ENCODE measurements around the gene GARRE1. TPM values are rescaled to one million over a fixed set of nuclear protein-coding genes. Genes with fewer than 3 reads are reported as not detected.
"Not testable (repeated sequence)": the region's sequence is repeated elsewhere in the genome, so short reads cannot be mapped to it uniquely, and the experiment has no call there.

Gene GARRE1
- total RNA-seq, 2 experiments from 2014 or later, result 7.2 to 8.1 TPM

GRCh38 chr19:34274827-34275625, 20.7 kb downstream of the GARRE1 start:
- Mint-ChIP-seq H3K27ac (no peak overlapping the region), H3K4me3 (no peak overlapping the region), H3K4me1 (ENCODE audit: low read depth) (peaks cover 44% of the 10 kb centered on the region), H3K9me3 (no peaks in the 10 kb centered on the region), H3K27me3 (no peaks in the 10 kb centered on the region), H3K36me3 (ENCODE audit: low read depth) (peaks cover 1% of the 10 kb centered on the region)
- POLR2A ChIA-PET, result no interaction called here
- ATAC-seq (no peak), DNase-seq (no peak)
- TF ChIP-seq CTCF (IDR thresholded peaks at IDR 0.05), result no peak
- CTCF ChIA-PET, result interaction anchor here (1.9 kb wide), 1 partner anchor 13 kb away, joined by 7 read pairs; no protein-coding TSS in a partner anchor
- intact Hi-C loops (cut with micrococcal nuclease), result no loop called here

DNA sequence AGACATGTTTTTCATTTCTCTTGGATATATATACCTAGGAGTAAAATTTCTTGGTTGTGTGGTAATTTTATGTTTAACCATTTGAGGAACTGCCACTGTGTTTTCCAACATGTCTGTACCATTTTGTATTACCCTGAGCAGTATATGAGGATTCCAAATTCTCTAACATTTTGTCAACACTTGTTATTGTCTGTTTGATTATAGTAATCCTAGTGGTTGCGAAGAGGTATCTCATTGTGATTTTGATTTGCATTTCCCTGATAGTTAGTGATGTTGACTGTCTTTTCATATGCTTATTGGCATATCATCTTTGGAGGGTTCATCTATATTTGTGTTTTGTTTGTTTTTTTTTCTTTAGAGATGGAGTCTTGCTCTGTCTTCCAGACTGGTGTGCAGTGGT, 21.4 kb downstream of the GARRE1 start:
- ChIA-PET CTCF (interaction anchor here (1.1 kb wide), 1 partner anchor 9 kb away, joined by 3 read pairs; no protein-coding TSS in a partner anchor), POLR2A (no interaction called here)
- peaks cover 1% of the 10 kb centered on the region for H3K36me3 Mint-ChIP-seq (ENCODE audit: low read depth)
- H3K27me3 Mint-ChIP-seq, result no peaks in the 10 kb centered on the region
- DNase-seq (no peak), ATAC-seq (no peak)
- no peaks in the 10 kb centered on the region for H3K9me3 Mint-ChIP-seq
- no peak for TF ChIP-seq CTCF (IDR thresholded peaks at IDR 0.05)
- H3K4me1 Mint-ChIP-seq (ENCODE audit: low read depth), result peaks cover 38% of the 10 kb centered on the region
- no peak overlapping the region for H3K4me3 Mint-ChIP-seq
- intact Hi-C loops (cut with micrococcal nuclease), result no loop called here
- H3K27ac Mint-ChIP-seq, result no peak overlapping the region

- Mint-ChIP-seq H3K27ac (no peak overlapping the region), H3K27me3 (no peaks in the 10 kb centered on the region), H3K9me3 (no peaks in the 10 kb centered on the region), H3K36me3 (ENCODE audit: low read depth) (peaks cover 1% of the 10 kb centered on the region), H3K4me1 (ENCODE audit: low read depth) (peaks cover 35% of the 10 kb centered on the region), H3K4me3 (no peak overlapping the region)
- ChIA-PET POLR2A (no interaction called here), CTCF (interaction anchor here (1.1 kb wide), 1 partner anchor 10 kb away, joined by 3 read pairs; no protein-coding TSS in a partner anchor)
- DNase-seq (no peak), ATAC-seq (no peak)
- intact Hi-C loops (cut with micrococcal nuclease), result no loop called here
- no peak for TF ChIP-seq CTCF (IDR thresholded peaks at IDR 0.05)
Observed at GRCh38 chr19:34276614-34277013, 22.3 kb downstream of the GARRE1 start.

DNA sequence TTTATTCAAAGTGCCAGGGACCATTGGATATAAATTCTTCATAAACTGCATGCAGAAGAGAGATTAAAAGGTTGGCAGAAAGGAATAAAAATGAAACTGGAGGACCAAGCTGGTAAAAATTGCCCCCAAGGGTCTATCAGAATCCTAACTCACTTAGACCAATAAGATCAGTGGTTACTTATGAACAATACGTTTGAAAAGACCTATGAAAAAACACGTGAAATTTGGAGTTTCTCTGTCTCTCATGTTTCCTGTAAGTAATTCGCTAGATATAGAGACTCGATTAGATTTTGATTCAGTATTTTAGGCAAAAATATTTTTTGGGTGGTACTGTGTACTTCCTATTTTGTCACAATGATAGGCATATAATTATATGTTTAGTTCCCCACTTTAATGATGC, 22.9 kb downstream of the GARRE1 start:
- TF ChIP-seq CTCF (IDR thresholded peaks at IDR 0.05), result no peak
- Mint-ChIP-seq H3K4me3 (no peak overlapping the region), H3K36me3 (ENCODE audit: low read depth) (no peaks in the 10 kb centered on the region), H3K27ac (no peak overlapping the region), H3K4me1 (ENCODE audit: low read depth) (peaks cover 31% of the 10 kb centered on the region), H3K9me3 (no peaks in the 10 kb centered on the region), H3K27me3 (no peaks in the 10 kb centered on the region)
- ChIA-PET POLR2A (no interaction called here), CTCF (no interaction called here)
- no peak for ATAC-seq
- intact Hi-C loops (cut with micrococcal nuclease), result no loop called here
- no peak for DNase-seq

- CTCF ChIA-PET, result no interaction called here
- no peaks in the 10 kb centered on the region for H3K27me3 Mint-ChIP-seq
- no peak overlapping the region for H3K27ac Mint-ChIP-seq
- H3K9me3 Mint-ChIP-seq, result no peaks in the 10 kb centered on the region
- H3K4me3 Mint-ChIP-seq, result no peak overlapping the region
- no peak for DNase-seq
- ATAC-seq, result no peak
- POLR2A ChIA-PET, result no interaction called here
- no peaks in the 10 kb centered on the region for H3K36me3 Mint-ChIP-seq (ENCODE audit: low read depth)
- no peak for TF ChIP-seq CTCF (IDR thresholded peaks at IDR 0.05)
- peaks cover 29% of the 10 kb centered on the region for H3K4me1 Mint-ChIP-seq (ENCODE audit: low read depth)
- intact Hi-C loops (cut with micrococcal nuclease), result no loop called here
Observed at GRCh38 chr19:34278783-34279182, 24.4 kb downstream of the GARRE1 start.

DNA sequence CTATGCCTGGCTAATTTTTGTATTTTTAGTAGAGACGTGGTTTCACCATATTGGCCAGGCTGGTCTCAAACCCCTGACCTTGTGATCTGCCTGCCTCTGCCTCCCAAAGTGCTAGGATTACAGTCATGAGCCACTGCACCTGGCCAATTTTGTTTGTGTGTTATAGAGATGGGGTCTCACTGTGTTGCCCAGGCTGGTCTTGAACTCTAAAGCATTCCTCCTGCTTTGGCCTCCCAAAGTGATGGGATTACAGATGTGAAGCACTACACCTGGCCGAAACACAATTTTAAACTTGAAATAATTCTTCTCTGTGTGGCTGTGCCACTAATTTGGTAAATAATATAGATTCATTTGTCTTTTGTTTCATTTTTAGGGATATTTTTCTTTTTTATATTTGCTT, 27.1 kb downstream of the GARRE1 start:
- CTCF ChIA-PET; H3K9me3 Mint-ChIP-seq; H3K36me3 Mint-ChIP-seq (ENCODE audit: low read depth); H3K27ac Mint-ChIP-seq; DNase-seq; H3K27me3 Mint-ChIP-seq; POLR2A ChIA-PET; ATAC-seq; intact Hi-C loops (cut with micrococcal nuclease); H3K4me3 Mint-ChIP-seq: not testable (repeated sequence)
- peaks cover 19% of the 10 kb centered on the region for H3K4me1 Mint-ChIP-seq (ENCODE audit: low read depth)
